SK-N-DZ (cell line): Measurements from ENCODE around the gene CYP4F8.

Experiments used
- small RNA-seq, 2 experiments: library from RNA; depleted of rRNA; stranded (forward); fragments of <200 nt; gene quantifications; one replicate each; pipeline ENCODE3, GENCODE V24; 2014

Gene CYP4F8

Small RNA genes within 50 kb of the gene (small RNA-seq; reads per million reads assigned to genes)
- 0 reads per million in 2 experiments for gene AD000091.1
